ENCODE measurements around the gene FASTKD3.

- TF ChIP-seq SUZ12 (IDR thresholded peaks at IDR 0.05) = no peak
- TF ChIP-seq L3MBTL2 (conservative IDR thresholded peaks at IDR 0.05) = no peak
- TF ChIP-seq FOXM1 (IDR thresholded peaks at IDR 0.05; ENCODE audit: borderline replicate concordance) = no peak
- TF ChIP-seq SP1 (IDR thresholded peaks at IDR 0.05) = no peak
- TF ChIP-seq BHLHE40 (IDR thresholded peaks at IDR 0.05; ENCODE audit: borderline replicate concordance) = no peak
- TF ChIP-seq ELF4 (IDR thresholded peaks at IDR 0.05) = no peak
These were observed 16.3 kb downstream of the FASTKD3 start for GRCh38 chr5:7852542-7852941.
